Gastrocnemius medialis (tissue), 4 donors: ENCODE data around the gene SNTG2.

Experiments used
- POLR2A ChIP-seq, 2 donors: fragments of 450-650 bp; IDR thresholded peaks; one replicate each; pipeline ENCODE4 v1.6.1; 2017; ENCODE audit warnings: antibody characterized with exemption in 2 of 2, mild to moderate bottlenecking in 2 of 2, moderate library complexity in 2 of 2
- TF ChIP-seq, protein P1 (sequence below), 5 experiments: fragments of 450-650 bp in 3 of 5; fragments of 200-600 bp in 2 of 5; sonication (generic) in 2 of 5; IDR thresholded peaks in 4 of 5; conservative IDR thresholded peaks in 1 of 5; 1 replicate in 4 of 5; 2 replicates in 1 of 5; pipeline ENCODE4 v1.5.1; 2016 to 2019; ENCODE audit warnings: antibody characterized with exemption in 5 of 5, mild to moderate bottlenecking in 3 of 5, moderate library complexity in 3 of 5

DNA sequence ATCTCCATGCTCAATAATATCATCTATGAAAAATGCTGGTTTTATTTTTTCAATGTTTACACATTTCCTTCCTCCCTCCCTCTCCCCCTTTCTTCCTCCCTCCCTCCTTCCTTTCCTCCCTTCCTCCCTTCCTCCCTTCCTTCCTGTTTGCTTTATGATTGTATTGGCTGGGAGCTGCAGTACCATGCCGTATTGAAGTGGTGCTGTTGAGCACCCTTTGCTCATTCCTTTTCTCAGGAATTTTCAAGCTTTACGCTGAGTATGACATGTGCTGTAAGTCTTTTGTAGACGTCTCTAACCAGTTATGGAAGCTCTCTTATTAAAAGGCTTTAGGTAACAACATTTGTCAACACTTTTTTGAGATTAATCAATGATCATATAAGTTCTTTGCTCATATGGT lies 100.4 kb downstream of the SNTG2 start:
- TF ChIP-seq, protein P1, sequence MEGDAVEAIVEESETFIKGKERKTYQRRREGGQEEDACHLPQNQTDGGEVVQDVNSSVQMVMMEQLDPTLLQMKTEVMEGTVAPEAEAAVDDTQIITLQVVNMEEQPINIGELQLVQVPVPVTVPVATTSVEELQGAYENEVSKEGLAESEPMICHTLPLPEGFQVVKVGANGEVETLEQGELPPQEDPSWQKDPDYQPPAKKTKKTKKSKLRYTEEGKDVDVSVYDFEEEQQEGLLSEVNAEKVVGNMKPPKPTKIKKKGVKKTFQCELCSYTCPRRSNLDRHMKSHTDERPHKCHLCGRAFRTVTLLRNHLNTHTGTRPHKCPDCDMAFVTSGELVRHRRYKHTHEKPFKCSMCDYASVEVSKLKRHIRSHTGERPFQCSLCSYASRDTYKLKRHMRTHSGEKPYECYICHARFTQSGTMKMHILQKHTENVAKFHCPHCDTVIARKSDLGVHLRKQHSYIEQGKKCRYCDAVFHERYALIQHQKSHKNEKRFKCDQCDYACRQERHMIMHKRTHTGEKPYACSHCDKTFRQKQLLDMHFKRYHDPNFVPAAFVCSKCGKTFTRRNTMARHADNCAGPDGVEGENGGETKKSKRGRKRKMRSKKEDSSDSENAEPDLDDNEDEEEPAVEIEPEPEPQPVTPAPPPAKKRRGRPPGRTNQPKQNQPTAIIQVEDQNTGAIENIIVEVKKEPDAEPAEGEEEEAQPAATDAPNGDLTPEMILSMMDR (IDR thresholded peaks at IDR 0.05 in 4 of 5, conservative IDR thresholded peaks at IDR 0.05 in 1 of 5) = no peak
- TF ChIP-seq POLR2A (IDR thresholded peaks at IDR 0.05) = no peak
